Heart left ventricle (tissue), 16 donors: ENCODE measurements around the gene POFUT2. TPM values are rescaled to one million over a fixed set of nuclear protein-coding genes. Genes with fewer than 3 reads are reported as not detected.

Experiments
- ATAC-seq, 4 donors: fragments of 200-7000 bp; cut with Tn5 transposase; one replicate each; pipeline ENCODE4 v1.9.1; 2020 to 2022; ENCODE audit warnings: moderate library complexity in 4 of 4, mild to moderate bottlenecking in 3 of 4, moderate number of reproducible peaks in 1 of 4
- DNase-seq, 5 donors: peaks; one replicate each; pipeline ENCODE4 v3.0.0-alpha.2; 2020
- H3K27ac ChIP-seq, 12 donors: fragments of 200-600 bp; sonication (generic) in 4 of 12; one replicate each; pipeline versions ENCODE4 v1.5.0 to v1.8.0; 2016 to 2022; ENCODE audit warnings: mild to moderate bottlenecking in 2 of 12
- H3K27me3 ChIP-seq, 9 donors: fragments of 200-600 bp; sonication (generic) in 2 of 9; one replicate each; pipeline versions ENCODE4 v1.5.1 to v1.8.0; 2016 to 2022; ENCODE audit warnings: mild to moderate bottlenecking in 3 of 9
- H3K36me3 ChIP-seq, 9 donors: fragments of 200-600 bp; sonication (generic) in 2 of 9; one replicate each; pipeline versions ENCODE4 v1.5.0 to v1.8.0; 2018 to 2022; ENCODE audit warnings: mild to moderate bottlenecking in 2 of 9
- H3K4me1 ChIP-seq, 12 donors: fragments of 200-600 bp; sonication (generic) in 4 of 12; one replicate each; pipeline versions ENCODE4 v1.5.0 to v1.8.0; 2016 to 2022; ENCODE audit warnings: mild to moderate bottlenecking in 3 of 12
- H3K4me3 ChIP-seq, 12 donors: fragments of 200-600 bp; sonication (generic) in 4 of 12; one replicate each; pipeline versions ENCODE4 v1.5.0 to v1.8.0; 2017 to 2022; ENCODE audit warnings: mild to moderate bottlenecking in 9 of 12, moderate library complexity in 4 of 12
- H3K9me3 ChIP-seq, 12 donors: fragments of 200-600 bp; sonication (generic) in 4 of 12; one replicate each; pipeline versions ENCODE4 v1.5.0 to v1.8.0; 2016 to 2022; ENCODE audit warnings: mild to moderate bottlenecking in 1 of 12
- CTCF ChIP-seq, 12 donors: fragments of 200-600 bp; sonication (generic) in 4 of 12; IDR thresholded peaks; one replicate each; pipeline versions ENCODE4 v1.5.0 to v1.8.0; 2018 to 2022; ENCODE audit warnings: antibody characterized with exemption in 12 of 12, mild to moderate bottlenecking in 5 of 12
- POLR2A ChIP-seq, 2 donors: fragments of 450-650 bp; IDR thresholded peaks; one replicate each; pipeline ENCODE4 v1.6.1; 2017; ENCODE audit warnings: antibody characterized with exemption in 2 of 2, mild to moderate bottlenecking in 2 of 2, moderate library complexity in 2 of 2
- WGBS, 4 donors: extraction: QIAGEN DNeasy Blood & Tissue Kit in 2 of 4; methylation state at CpG; one replicate each; pipeline versions ENCODE4 v1.1.5 to v1.1.7; 2013 to 2018; 5-methylcytosine and 5-hydroxymethylcytosine counted together
- intact Hi-C, 10 donors: fragments of 100-400 bp; cut with DNase I; formaldehyde crosslinking; loops; one replicate each; pipeline versions ENCODE4 v1.11.1 to v1.14.2; 2022
- polyA plus RNA-seq, 2 donors: library from polyadenylated mRNA; stranded (reverse); fragments of 200-250 nt; gene quantifications; one replicate each; pipeline ENCODE4 v1.2.3, GENCODE V29; 2013
- total RNA-seq, 9 donors: library from RNA; depleted of rRNA in 2 of 9; stranded (reverse); fragments of >200 nt in 2 of 9; fragmentation: NEBNext Ultra II Directional in 3 of 9; extraction: Animal tissue kit (Norgen Biotek cat#: 25700) in 3 of 9; gene quantifications; one replicate each; pipeline versions ENCODE4 v1.1.0 to v1.2.4, GENCODE V29; 2016 to 2023
- donor health status: ischemic (EF 13 %, LVEDD 7.1; RV severe dilation, severe dysfunction).
- donor health status: healthy with polysubstance abuse.
- donor health status: DM: no; HTN: yes; CAD: no.
- donor health status: DM: no; HTN: no; CAD: no.
- donor health status: ischemic (EF 25% LVEDD 6.9; RV normal size, moderate dysfunction).
- donor health status: ischemic (EF 25% LVEDD 5.7; RV mildly dilated, moderate dysfunction).
- donor health status: healthy.
- donor health status: DM: yes; HTN: yes; CAD: no.
- donor health status: ischemic (EF 35%, LVEDD 5.7; RV mildly dilated, moderate dysfunction).
- donor health status: nonischemic (EF 11% LVEDD 7.7; RV severe dilation, severe dysfunction).
- donor health status: DM: yes; HTN: yes; CAD: no.
- donor health status: PGD.
- donor health status: ischemic (EF 29% LVEDD 5.4; RV normal size, mild dysfunction).
- donor health status: nonischemic (EF 23%, LVEDD 6.1; RV moderate dilation, normal function).

POFUT2 gene
- total and polyA plus RNA-seq, 11 donors, result 10.8 to 25.8 (median 18.5) TPM

DNA sequence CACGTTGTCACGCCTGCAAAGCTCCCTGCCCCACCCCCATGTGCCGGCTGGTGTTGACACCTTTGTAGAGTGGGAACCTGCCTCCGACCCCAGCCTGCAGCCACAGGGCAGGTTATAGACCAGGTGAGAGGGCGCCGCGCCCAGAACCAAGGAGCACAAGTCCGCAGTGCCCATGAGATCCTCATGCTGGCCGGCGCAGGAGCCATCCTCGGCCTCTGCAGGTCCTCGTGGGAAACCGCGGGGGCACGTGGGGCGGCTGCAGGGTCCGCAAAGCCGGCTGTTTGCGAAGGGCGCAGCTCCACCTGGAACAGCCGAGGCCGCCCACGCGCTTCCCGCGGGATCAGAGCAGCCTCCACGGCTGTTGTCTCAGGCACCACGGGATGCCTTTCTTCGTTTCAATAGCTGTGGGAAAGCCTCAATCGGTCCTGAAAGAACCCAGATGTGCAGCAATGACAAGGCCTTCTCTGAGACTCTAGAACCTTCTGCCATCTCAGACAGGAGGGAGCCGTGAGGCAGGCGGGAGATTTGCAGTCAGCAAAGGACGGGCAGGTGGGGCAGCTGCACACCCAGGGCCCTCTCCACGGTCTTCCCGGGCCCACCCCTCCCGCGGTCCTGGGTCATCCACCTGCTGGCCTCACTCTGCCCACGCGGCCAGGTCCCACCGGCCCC is 29.9 kb downstream of the POFUT2 start:
- H3K27me3 ChIP-seq, result peaks cover 0 to 32% (median 9%) of the 10 kb centered on the region in 9 donors
- DNase-seq (no peak), ATAC-seq (no peak)
- no peaks in the 10 kb centered on the region for H3K9me3 ChIP-seq
- peaks cover 0 to 11% (median 0%) of the 10 kb centered on the region in 9 donors for H3K36me3 ChIP-seq
- H3K27ac ChIP-seq, result no peak overlapping the region
- intact Hi-C loops, result loop anchor here in 2 of 10 donors (10.0 kb wide), 1 partner anchor 113 kb away; no protein-coding TSS in a partner anchor
- no peak overlapping the region for H3K4me3 ChIP-seq
- TF ChIP-seq POLR2A (IDR thresholded peaks at IDR 0.05), result no peak
- TF ChIP-seq CTCF (IDR thresholded peaks at IDR 0.05), result no peak
- WGBS, 4 donors, result 71 to 80% (median 75%) methylated on average over 37 to 40 of the region's 40 CpGs
- H3K4me1 ChIP-seq, result peaks cover 0 to 19% (median 5%) of the 10 kb centered on the region in 12 donors

GRCh38 chr21:45256912-45257672 is 30.6 kb downstream of the POFUT2 start:
- no peak for DNase-seq
- intact Hi-C loops, result loop anchor here in 2 of 10 donors (10.0 kb wide), 1 partner anchor 112 kb away; no protein-coding TSS in a partner anchor
- Histone ChIP-seq H3K27ac (no peak overlapping the region), H3K4me3 (no peak overlapping the region), H3K36me3 (peaks cover 0 to 5% (median 0%) of the 10 kb centered on the region in 9 donors), H3K27me3 (peaks cover 0 to 32% (median 9%) of the 10 kb centered on the region in 9 donors), H3K9me3 (no peaks in the 10 kb centered on the region), H3K4me1 (peaks cover 0 to 19% (median 5%) of the 10 kb centered on the region in 12 donors)
- TF ChIP-seq CTCF (IDR thresholded peaks at IDR 0.05) (no peak), POLR2A (IDR thresholded peaks at IDR 0.05) (no peak)
- peak in 3 of 4 donors; percentile 11 to 31 (median 20) for ATAC-seq
- WGBS, 4 donors, result 18 to 31% (median 27%) methylated on average over 10 to 27 of the region's 27 CpGs

GRCh38 chr21:45256021-45256911 is 31.4 kb downstream of the POFUT2 start:
- intact Hi-C loops, result loop anchor here in 2 of 10 donors (10.0 kb wide), 1 partner anchor 111 kb away; no protein-coding TSS in a partner anchor
- WGBS, 4 donors, result 78 to 90% (median 83%) methylated on average over 18 to 31 of the region's 31 CpGs
- Histone ChIP-seq H3K27ac (no peak overlapping the region), H3K27me3 (peaks cover 0 to 32% (median 9%) of the 10 kb centered on the region in 9 donors), H3K36me3 (peaks cover 0 to 2% (median 0%) of the 10 kb centered on the region in 9 donors), H3K4me3 (no peak overlapping the region), H3K4me1 (peaks cover 0 to 19% (median 5%) of the 10 kb centered on the region in 12 donors), H3K9me3 (no peaks in the 10 kb centered on the region)
- TF ChIP-seq CTCF (IDR thresholded peaks at IDR 0.05), result no peak
- TF ChIP-seq POLR2A (IDR thresholded peaks at IDR 0.05), result no peak
- DNase-seq (no peak), ATAC-seq (no peak)
